ENCODE results near the gene ZBTB21.

Gene ZBTB21

GRCh38 chr21:42051788-42052187 is 41.6 kb upstream of the ZBTB21 start:
- H3K36me3 ChIP-seq (ENCODE audit: insufficient read depth), result no peaks in the 10 kb centered on the region
- H3K4me3 ChIP-seq (IDR thresholded peaks at IDR 0.05; ENCODE audit: insufficient read depth, low read depth, low read length), result no peak overlapping the region
- no peaks in the 10 kb centered on the region for H3K4me1 ChIP-seq (ENCODE audit: low read depth, poor library complexity, severe bottlenecking)
- H2AFZ ChIP-seq (ENCODE audit: low read depth), result no peak overlapping the region
- H3K79me2 ChIP-seq (ENCODE audit: insufficient read depth, low read depth), result no peaks in the 10 kb centered on the region
- H3K4me2 ChIP-seq, result no peak overlapping the region
- no peak for TF ChIP-seq CTCF (conservative IDR thresholded peaks at IDR 0.05; ENCODE audit: low read depth, low read length)
- no peak overlapping the region for H3K27ac ChIP-seq
- peaks cover 8% of the 10 kb centered on the region; the same call in 1 of the 2 replicates for H3K27me3 ChIP-seq (ENCODE audit: insufficient read depth, low read depth)
- no peaks in the 10 kb centered on the region for H4K20me1 ChIP-seq (ENCODE audit: insufficient read depth)
- H3K9ac ChIP-seq, result no peak overlapping the region

GRCh38 chr21:42049578-42050430 is 39.6 kb upstream of the ZBTB21 start:
- H3K79me2 ChIP-seq (ENCODE audit: insufficient read depth, low read depth), result no peaks in the 10 kb centered on the region
- H3K4me3 ChIP-seq (IDR thresholded peaks at IDR 0.05; ENCODE audit: insufficient read depth, low read depth, low read length), result no peak overlapping the region
- H4K20me1 ChIP-seq (ENCODE audit: insufficient read depth), result no peaks in the 10 kb centered on the region
- H3K9ac ChIP-seq, result no peak overlapping the region
- no peak overlapping the region for H2AFZ ChIP-seq (ENCODE audit: low read depth)
- no peaks in the 10 kb centered on the region for H3K36me3 ChIP-seq (ENCODE audit: insufficient read depth)
- no peak for TF ChIP-seq CTCF (conservative IDR thresholded peaks at IDR 0.05; ENCODE audit: low read depth, low read length)
- no peaks in the 10 kb centered on the region for H3K4me1 ChIP-seq (ENCODE audit: low read depth, poor library complexity, severe bottlenecking)
- H3K4me2 ChIP-seq, result no peak overlapping the region
- no peak overlapping the region for H3K27ac ChIP-seq
- no peaks in the 10 kb centered on the region; the same call in 1 of the 2 replicates for H3K27me3 ChIP-seq (ENCODE audit: insufficient read depth, low read depth)

GRCh38 chr21:42048870-42049577 is 38.9 kb upstream of the ZBTB21 start:
- no peaks in the 10 kb centered on the region for H3K4me1 ChIP-seq (ENCODE audit: low read depth, poor library complexity, severe bottlenecking)
- no peaks in the 10 kb centered on the region for H3K79me2 ChIP-seq (ENCODE audit: insufficient read depth, low read depth)
- no peak overlapping the region for H3K4me3 ChIP-seq (IDR thresholded peaks at IDR 0.05; ENCODE audit: insufficient read depth, low read depth, low read length)
- no peak overlapping the region for H3K4me2 ChIP-seq
- no peak overlapping the region for H3K9ac ChIP-seq
- no peak overlapping the region for H3K27ac ChIP-seq
- no peaks in the 10 kb centered on the region for H3K36me3 ChIP-seq (ENCODE audit: insufficient read depth)
- no peaks in the 10 kb centered on the region; the same call in 1 of the 2 replicates for H3K27me3 ChIP-seq (ENCODE audit: insufficient read depth, low read depth)
- no peak overlapping the region for H2AFZ ChIP-seq (ENCODE audit: low read depth)
- H4K20me1 ChIP-seq (ENCODE audit: insufficient read depth), result no peaks in the 10 kb centered on the region
- TF ChIP-seq CTCF (conservative IDR thresholded peaks at IDR 0.05; ENCODE audit: low read depth, low read length), result no peak

DNA sequence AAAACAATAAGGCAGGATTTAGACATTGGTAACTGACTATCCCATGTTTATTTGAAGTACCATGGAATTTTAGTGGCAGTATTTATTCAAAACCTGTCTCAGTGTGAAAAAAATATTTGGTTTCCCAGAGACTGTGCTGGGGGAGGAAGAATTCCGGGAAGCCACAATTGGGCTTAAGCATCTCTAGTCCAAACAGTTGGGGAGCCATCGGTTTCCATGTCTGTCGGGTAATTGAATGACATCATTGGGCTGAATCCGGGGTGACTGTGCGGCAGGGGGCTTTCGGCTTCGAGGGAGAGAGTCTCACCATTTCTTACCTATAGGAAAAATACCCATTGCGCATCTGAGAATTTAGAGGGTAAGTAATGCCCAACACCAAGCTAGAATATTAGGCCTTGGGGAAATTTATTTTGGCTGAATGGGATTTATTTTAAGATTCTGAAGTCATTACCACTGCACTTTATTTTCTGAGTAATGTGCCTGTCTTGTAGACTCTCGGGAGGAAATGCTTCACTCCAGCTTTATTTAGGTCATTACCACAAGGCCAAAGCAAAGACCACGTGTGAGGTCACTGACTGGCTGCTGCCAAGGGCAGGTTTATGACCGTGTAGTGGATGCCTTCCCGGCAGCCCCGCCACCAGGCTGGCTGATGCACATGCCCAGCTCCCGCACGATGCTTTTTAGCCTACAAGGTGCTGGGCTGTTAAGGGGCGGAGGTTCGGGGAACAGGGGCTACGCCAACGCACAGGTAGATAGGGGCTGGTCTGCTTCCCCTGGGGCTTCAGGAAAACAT is 37.9 kb upstream of the ZBTB21 start:
- no peak overlapping the region for H3K4me3 ChIP-seq (IDR thresholded peaks at IDR 0.05; ENCODE audit: insufficient read depth, low read depth, low read length)
- no peak for TF ChIP-seq CTCF (conservative IDR thresholded peaks at IDR 0.05; ENCODE audit: low read depth, low read length)
- peaks cover 5% of the 10 kb centered on the region; the same call in 1 of the 2 replicates for H3K27me3 ChIP-seq (ENCODE audit: insufficient read depth, low read depth)
- no peak overlapping the region for H3K27ac ChIP-seq
- H3K4me2 ChIP-seq, result no peak overlapping the region
- H3K4me1 ChIP-seq (ENCODE audit: low read depth, poor library complexity, severe bottlenecking), result no peaks in the 10 kb centered on the region
- H3K79me2 ChIP-seq (ENCODE audit: insufficient read depth, low read depth), result no peaks in the 10 kb centered on the region
- H4K20me1 ChIP-seq (ENCODE audit: insufficient read depth), result no peaks in the 10 kb centered on the region
- no peak overlapping the region for H2AFZ ChIP-seq (ENCODE audit: low read depth)
- no peaks in the 10 kb centered on the region for H3K36me3 ChIP-seq (ENCODE audit: insufficient read depth)
- no peak overlapping the region for H3K9ac ChIP-seq
